Measurements from ENCODE around the gene LMTK3. TPM values are rescaled to one million over a fixed set of nuclear protein-coding genes. Genes with fewer than 3 reads are reported as not detected.
"Not testable (repeated sequence)": the region's sequence is repeated elsewhere in the genome, so short reads cannot be mapped to it uniquely, and the experiment has no call there.

The LMTK3 gene
- total RNA-seq, 1 donor from 2014 or later, result 2.9 TPM

GRCh38 chr19:48530770-48531169, 19.1 kb upstream of the LMTK3 start:
- Histone ChIP-seq H3K36me3 (ENCODE audit: control insufficient read depth, insufficient read depth, low read length) (no peaks in the 10 kb centered on the region), H3K27me3 (ENCODE audit: control insufficient read depth, insufficient read depth, low read length) (no peaks in the 10 kb centered on the region), H3K4me3 (ENCODE audit: low read depth, low read length) (no peak overlapping the region)
- TF ChIP-seq CTCF (IDR thresholded peaks at IDR 0.05; ENCODE audit: insufficient read depth, low read length, poor library complexity, severe bottlenecking), result no peak
- no peak for DNase-seq (ENCODE audit: low read depth)

GRCh38 chr19:48530066-48530720, 18.6 kb upstream of the LMTK3 start:
- no peak for DNase-seq (ENCODE audit: low read depth)
- no peaks in the 10 kb centered on the region for H3K27me3 ChIP-seq (ENCODE audit: control insufficient read depth, insufficient read depth, low read length)
- no peak for TF ChIP-seq CTCF (IDR thresholded peaks at IDR 0.05; ENCODE audit: insufficient read depth, low read length, poor library complexity, severe bottlenecking)
- no peak overlapping the region for H3K4me3 ChIP-seq (ENCODE audit: low read depth, low read length)
- no peaks in the 10 kb centered on the region for H3K36me3 ChIP-seq (ENCODE audit: control insufficient read depth, insufficient read depth, low read length)

GRCh38 chr19:48529156-48529555, 17.5 kb upstream of the LMTK3 start:
- no peaks in the 10 kb centered on the region for H3K36me3 ChIP-seq (ENCODE audit: control insufficient read depth, insufficient read depth, low read length)
- TF ChIP-seq CTCF (IDR thresholded peaks at IDR 0.05; ENCODE audit: insufficient read depth, low read length, poor library complexity, severe bottlenecking), result no peak

GRCh38 chr19:48524732-48525131, 13.1 kb upstream of the LMTK3 start:
- H3K4me3 ChIP-seq (ENCODE audit: low read depth, low read length), result no peak overlapping the region
- no peaks in the 10 kb centered on the region for H3K36me3 ChIP-seq (ENCODE audit: control insufficient read depth, insufficient read depth, low read length)
- no peak for TF ChIP-seq CTCF (IDR thresholded peaks at IDR 0.05; ENCODE audit: insufficient read depth, low read length, poor library complexity, severe bottlenecking)
- DNase-seq (ENCODE audit: low read depth), result no peak
- no peaks in the 10 kb centered on the region for H3K27me3 ChIP-seq (ENCODE audit: control insufficient read depth, insufficient read depth, low read length)

More at GRCh38 chr19:48529156-48529555, 17.5 kb upstream of the LMTK3 start:
- Histone ChIP-seq H3K4me3 (ENCODE audit: low read depth, low read length) (no peak overlapping the region), H3K27me3 (ENCODE audit: control insufficient read depth, insufficient read depth, low read length) (no peaks in the 10 kb centered on the region)
- DNase-seq (ENCODE audit: low read depth), result no peak

GRCh38 chr19:48524221-48524620, 12.6 kb upstream of the LMTK3 start:
- TF ChIP-seq CTCF (IDR thresholded peaks at IDR 0.05; ENCODE audit: insufficient read depth, low read length, poor library complexity, severe bottlenecking), result no peak
- DNase-seq (ENCODE audit: low read depth), result no peak
- Histone ChIP-seq H3K4me3 (ENCODE audit: low read depth, low read length) (no peak overlapping the region), H3K27me3 (ENCODE audit: control insufficient read depth, insufficient read depth, low read length) (no peaks in the 10 kb centered on the region), H3K36me3 (ENCODE audit: control insufficient read depth, insufficient read depth, low read length) (no peaks in the 10 kb centered on the region)

GRCh38 chr19:48520134-48520533, 8.5 kb upstream of the LMTK3 start:
- no peak for TF ChIP-seq CTCF (IDR thresholded peaks at IDR 0.05; ENCODE audit: insufficient read depth, low read length, poor library complexity, severe bottlenecking)
- Histone ChIP-seq H3K36me3 (ENCODE audit: control insufficient read depth, insufficient read depth, low read length) (no peaks in the 10 kb centered on the region), H3K27me3 (ENCODE audit: control insufficient read depth, insufficient read depth, low read length) (no peaks in the 10 kb centered on the region), H3K4me3 (ENCODE audit: low read depth, low read length) (no peak overlapping the region)
- no peak for DNase-seq (ENCODE audit: low read depth)

- not testable (repeated sequence) for DNase-seq (ENCODE audit: low read depth); H3K4me3 ChIP-seq (ENCODE audit: low read depth, low read length); H3K27me3 ChIP-seq (ENCODE audit: control insufficient read depth, insufficient read depth, low read length); H3K36me3 ChIP-seq (ENCODE audit: control insufficient read depth, insufficient read depth, low read length)
These were observed 7.8 kb upstream of the LMTK3 start for GRCh38 chr19:48519426-48519825.
